ENCODE results near the gene MRPS24. TPM values are rescaled to one million over a fixed set of nuclear protein-coding genes. Genes with fewer than 3 reads are reported as not detected.

Gene MRPS24
- total RNA-seq, 1 donor from 2014 or later = 101 TPM

- H3K36me3 Mint-ChIP-seq = peaks cover 3% of the 10 kb centered on the region
- TF ChIP-seq, protein P1, sequence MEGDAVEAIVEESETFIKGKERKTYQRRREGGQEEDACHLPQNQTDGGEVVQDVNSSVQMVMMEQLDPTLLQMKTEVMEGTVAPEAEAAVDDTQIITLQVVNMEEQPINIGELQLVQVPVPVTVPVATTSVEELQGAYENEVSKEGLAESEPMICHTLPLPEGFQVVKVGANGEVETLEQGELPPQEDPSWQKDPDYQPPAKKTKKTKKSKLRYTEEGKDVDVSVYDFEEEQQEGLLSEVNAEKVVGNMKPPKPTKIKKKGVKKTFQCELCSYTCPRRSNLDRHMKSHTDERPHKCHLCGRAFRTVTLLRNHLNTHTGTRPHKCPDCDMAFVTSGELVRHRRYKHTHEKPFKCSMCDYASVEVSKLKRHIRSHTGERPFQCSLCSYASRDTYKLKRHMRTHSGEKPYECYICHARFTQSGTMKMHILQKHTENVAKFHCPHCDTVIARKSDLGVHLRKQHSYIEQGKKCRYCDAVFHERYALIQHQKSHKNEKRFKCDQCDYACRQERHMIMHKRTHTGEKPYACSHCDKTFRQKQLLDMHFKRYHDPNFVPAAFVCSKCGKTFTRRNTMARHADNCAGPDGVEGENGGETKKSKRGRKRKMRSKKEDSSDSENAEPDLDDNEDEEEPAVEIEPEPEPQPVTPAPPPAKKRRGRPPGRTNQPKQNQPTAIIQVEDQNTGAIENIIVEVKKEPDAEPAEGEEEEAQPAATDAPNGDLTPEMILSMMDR (conservative IDR thresholded peaks at IDR 0.05) = no peak
- no peak overlapping the region for H3K27ac Mint-ChIP-seq
- no peaks in the 10 kb centered on the region for H3K27me3 Mint-ChIP-seq
- H3K9me3 Mint-ChIP-seq = no peaks in the 10 kb centered on the region
- H3K4me1 Mint-ChIP-seq (ENCODE audit: unreplicated experiment) = peaks cover 12% of the 10 kb centered on the region
- no peak for DNase-seq (ENCODE audit: extremely low spot score, unreplicated experiment)
- no peak overlapping the region for H3K4me3 Mint-ChIP-seq
Observed at GRCh38 chr7:43891069-43891955, 22.0 kb upstream of the MRPS24 start.

GRCh38 chr7:43890468-43890867 lies 21.2 kb upstream of the MRPS24 start:
- no peaks in the 10 kb centered on the region for H3K27me3 Mint-ChIP-seq
- H3K4me3 Mint-ChIP-seq = no peak overlapping the region
- H3K9me3 Mint-ChIP-seq = no peaks in the 10 kb centered on the region
- peaks cover 12% of the 10 kb centered on the region for H3K4me1 Mint-ChIP-seq (ENCODE audit: unreplicated experiment)
- DNase-seq (ENCODE audit: extremely low spot score, unreplicated experiment) = no peak
- H3K36me3 Mint-ChIP-seq = peaks cover 3% of the 10 kb centered on the region
- H3K27ac Mint-ChIP-seq = no peak overlapping the region
- TF ChIP-seq, protein P1 (conservative IDR thresholded peaks at IDR 0.05) = no peak

GRCh38 chr7:43888993-43889945 lies 20.0 kb upstream of the MRPS24 start:
- peaks cover 3% of the 10 kb centered on the region for H3K36me3 Mint-ChIP-seq
- H3K9me3 Mint-ChIP-seq = no peaks in the 10 kb centered on the region
- TF ChIP-seq, protein P1 (conservative IDR thresholded peaks at IDR 0.05) = no peak
- H3K4me3 Mint-ChIP-seq = no peak overlapping the region
- peaks cover 12% of the 10 kb centered on the region for H3K4me1 Mint-ChIP-seq (ENCODE audit: unreplicated experiment)
- H3K27ac Mint-ChIP-seq = no peak overlapping the region
- DNase-seq (ENCODE audit: extremely low spot score, unreplicated experiment) = no peak
- H3K27me3 Mint-ChIP-seq = no peaks in the 10 kb centered on the region

DNA sequence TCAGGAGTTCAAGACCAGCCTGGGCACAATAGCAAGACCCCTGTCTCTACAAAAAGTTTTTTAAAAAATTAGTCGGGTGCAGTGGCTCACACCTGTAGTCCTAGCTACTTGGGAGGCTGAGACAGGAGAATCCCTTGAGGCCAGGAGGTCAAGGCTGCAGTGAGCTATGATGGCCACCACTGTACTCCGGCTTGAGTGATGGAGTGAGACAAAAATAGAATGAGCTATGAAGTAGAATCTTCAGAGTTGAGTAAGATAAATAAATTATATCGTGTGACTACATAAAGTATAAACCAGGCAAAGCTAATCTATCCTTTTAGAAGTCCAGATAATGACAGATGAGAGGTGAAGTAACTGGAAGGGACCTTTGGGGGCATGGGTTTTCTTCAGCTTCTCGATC lies 15.3 kb upstream of the MRPS24 start:
- Mint-ChIP-seq H3K9me3 (no peaks in the 10 kb centered on the region), H3K36me3 (peaks cover 17% of the 10 kb centered on the region), H3K4me3 (no peak overlapping the region), H3K27ac (no peak overlapping the region), H3K4me1 (ENCODE audit: unreplicated experiment) (peaks cover 10% of the 10 kb centered on the region), H3K27me3 (no peaks in the 10 kb centered on the region)
- DNase-seq (ENCODE audit: extremely low spot score, unreplicated experiment) = no peak
- TF ChIP-seq, protein P1 (conservative IDR thresholded peaks at IDR 0.05) = no peak

DNA sequence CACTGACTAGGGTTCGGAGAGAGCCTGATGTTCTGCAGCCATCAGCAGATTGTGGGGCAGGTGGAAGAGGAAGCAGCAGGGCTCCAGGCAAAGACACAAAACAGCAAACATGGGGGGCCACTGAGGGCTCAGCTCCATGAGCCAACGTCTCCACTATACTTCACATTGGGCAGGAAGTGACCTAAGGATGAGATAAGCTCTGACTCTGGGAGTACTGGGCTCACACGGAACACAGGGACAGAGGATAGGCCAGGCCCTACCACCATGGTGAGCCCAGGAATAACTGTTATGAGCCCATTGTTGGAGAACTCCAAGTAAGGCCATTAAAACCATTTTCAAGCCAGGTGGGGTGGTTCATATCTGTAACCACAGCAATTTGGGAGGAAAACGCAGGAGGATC lies 14.9 kb upstream of the MRPS24 start:
- Mint-ChIP-seq H3K27me3 (no peaks in the 10 kb centered on the region), H3K9me3 (no peaks in the 10 kb centered on the region), H3K36me3 (peaks cover 17% of the 10 kb centered on the region), H3K4me3 (no peak overlapping the region), H3K27ac (no peak overlapping the region), H3K4me1 (ENCODE audit: unreplicated experiment) (peaks cover 8% of the 10 kb centered on the region)
- no peak for DNase-seq (ENCODE audit: extremely low spot score, unreplicated experiment)
- TF ChIP-seq, protein P1 (conservative IDR thresholded peaks at IDR 0.05) = no peak

Data from type B pancreatic cell (in vitro differentiated cells).